ENCODE measurements around the gene FUCA1.

Gene FUCA1

GRCh38 chr1:23799570-23800399 lies 68.3 kb downstream of the FUCA1 start:
- H3K27ac ChIP-seq (ENCODE audit: low read depth, low read length): peak overlapping the region; percentile 96
- H3K9ac ChIP-seq (ENCODE audit: low read length): no peak overlapping the region
- H3K4me1 ChIP-seq (ENCODE audit: insufficient read depth, low read length): peaks cover 18% of the 10 kb centered on the region

DNA sequence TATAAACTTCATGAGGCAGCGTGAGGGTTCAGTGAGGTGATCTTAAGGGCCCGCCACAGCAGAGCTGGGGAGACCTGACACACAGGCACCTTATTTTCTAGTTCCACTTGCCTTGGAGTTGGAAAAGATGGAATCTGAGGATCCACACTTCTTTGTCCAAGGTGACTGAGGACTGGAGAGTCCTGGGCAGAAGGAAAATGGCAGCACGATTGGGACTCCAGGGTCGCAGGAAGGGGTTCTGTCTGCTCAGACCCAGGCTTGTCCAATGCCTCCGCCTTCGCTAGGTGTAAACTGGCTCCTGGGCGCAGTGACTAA lies 68.9 kb downstream of the FUCA1 start:
- Histone ChIP-seq H3K4me3 (ENCODE audit: low read depth in 1 of 2, low read length in 2 of 2) (peak overlapping the region; percentile 73 to 85), H3K4me1 (ENCODE audit: insufficient read depth, low read length) (peaks cover 18% of the 10 kb centered on the region), H3K9me3 (ENCODE audit: low read length) (no peaks in the 10 kb centered on the region), H3K27me3 (ENCODE audit: control insufficient read depth in 1 of 2, insufficient read depth in 2 of 2, low read length in 2 of 2) (no peaks in the 10 kb centered on the region), H3K36me3 (ENCODE audit: insufficient read depth, low read length) (peaks cover 8% of the 10 kb centered on the region), H3K27ac (ENCODE audit: low read depth, low read length) (peak overlapping the region; percentile 3), H3K9ac (ENCODE audit: low read length) (no peak overlapping the region)

More at GRCh38 chr1:23799570-23800399, 68.3 kb downstream of the FUCA1 start:
- Histone ChIP-seq H3K9me3 (ENCODE audit: low read length) (no peaks in the 10 kb centered on the region), H3K27me3 (ENCODE audit: control insufficient read depth in 1 of 2, insufficient read depth in 2 of 2, low read length in 2 of 2) (no peaks in the 10 kb centered on the region), H3K4me3 (ENCODE audit: low read depth in 1 of 2, low read length in 2 of 2) (peak overlapping the region; percentile 73 to 85), H3K36me3 (ENCODE audit: insufficient read depth, low read length) (peaks cover 8% of the 10 kb centered on the region)

DNA sequence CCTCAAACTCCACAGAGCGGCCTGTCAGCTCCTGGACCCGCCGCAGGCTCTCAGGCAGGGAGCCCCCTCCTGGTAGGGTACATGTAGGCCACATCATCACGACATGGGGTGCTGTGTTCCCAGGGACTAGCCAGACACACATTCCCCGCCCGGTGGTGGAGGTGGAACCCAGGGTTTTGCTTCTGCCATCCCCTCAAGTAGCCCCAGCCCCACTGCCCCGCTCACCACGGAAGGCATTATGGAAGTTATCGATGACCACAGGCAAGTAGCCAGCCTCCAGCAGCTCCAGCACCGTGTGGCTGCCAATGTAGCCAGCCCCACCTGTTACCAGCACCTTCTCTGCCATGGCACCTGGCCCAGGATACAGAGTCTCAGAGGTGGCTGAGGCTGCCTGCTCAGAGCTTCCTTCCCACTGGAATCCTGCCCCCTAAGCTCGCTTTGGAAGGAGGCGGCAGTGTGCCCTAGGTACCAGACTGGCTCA lies 69.4 kb downstream of the FUCA1 start:
- Histone ChIP-seq H3K9me3 (ENCODE audit: low read length) (no peaks in the 10 kb centered on the region), H3K27me3 (ENCODE audit: control insufficient read depth in 1 of 2, insufficient read depth in 2 of 2, low read length in 2 of 2) (no peaks in the 10 kb centered on the region), H3K4me1 (ENCODE audit: insufficient read depth, low read length) (peaks cover 18% of the 10 kb centered on the region), H3K4me3 (ENCODE audit: low read depth in 1 of 2, low read length in 2 of 2) (no peak overlapping the region), H3K27ac (ENCODE audit: low read depth, low read length) (no peak overlapping the region), H3K36me3 (ENCODE audit: insufficient read depth, low read length) (peaks cover 8% of the 10 kb centered on the region), H3K9ac (ENCODE audit: low read length) (no peak overlapping the region)

DNA sequence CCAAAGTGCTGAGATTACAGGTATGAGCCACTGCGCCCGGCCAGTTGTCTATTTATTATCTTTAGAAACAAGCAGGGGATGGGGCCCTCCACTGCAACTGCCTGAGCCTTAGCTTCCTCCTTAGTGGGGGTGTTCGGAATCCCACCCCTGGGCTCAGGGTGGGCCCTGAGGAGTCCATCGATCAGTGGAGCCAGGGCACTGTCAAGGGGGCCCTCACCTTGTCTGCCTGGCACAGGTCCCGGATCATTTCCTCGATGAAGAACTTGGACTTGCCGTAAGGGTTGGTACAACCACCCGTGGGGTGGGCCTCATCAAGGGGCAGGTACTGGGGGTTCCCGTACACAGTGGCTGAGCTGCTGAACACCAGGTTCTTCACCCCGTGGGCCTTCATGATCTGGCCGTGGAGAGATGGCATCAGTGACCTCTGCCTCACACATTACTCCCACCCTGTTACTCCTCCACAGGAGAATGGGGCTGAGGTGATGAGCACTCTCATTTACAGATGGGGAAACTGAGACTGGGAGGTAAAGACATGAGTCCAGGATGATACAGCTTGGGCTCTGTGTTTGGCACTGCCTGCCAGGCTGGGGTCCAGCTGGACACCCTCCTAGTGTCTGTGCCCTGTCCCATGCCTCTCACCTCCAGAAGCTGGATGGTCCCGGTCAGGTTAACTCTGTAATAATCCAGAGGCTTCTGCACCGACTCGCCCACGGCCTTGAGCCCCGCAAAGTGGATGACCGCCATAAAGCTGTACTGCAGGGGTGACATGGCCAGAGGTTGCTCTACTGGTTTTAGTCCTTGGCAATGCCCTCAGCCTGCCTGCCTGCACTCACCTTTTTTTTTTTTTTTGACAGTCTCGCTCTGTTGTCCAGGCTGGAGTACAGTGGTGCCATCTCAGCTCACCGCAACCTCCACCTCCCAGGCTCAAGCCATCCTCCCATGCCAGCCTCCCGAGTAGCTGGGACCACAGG lies 70.3 kb downstream of the FUCA1 start:
- Histone ChIP-seq H3K36me3 (ENCODE audit: insufficient read depth, low read length) (peaks cover 12% of the 10 kb centered on the region), H3K4me3 (ENCODE audit: low read depth in 1 of 2, low read length in 2 of 2) (no peak overlapping the region), H3K27ac (ENCODE audit: low read depth, low read length) (no peak overlapping the region), H3K9ac (ENCODE audit: low read length) (no peak overlapping the region), H3K27me3 (ENCODE audit: control insufficient read depth in 1 of 2, insufficient read depth in 2 of 2, low read length in 2 of 2) (no peaks in the 10 kb centered on the region), H3K4me1 (ENCODE audit: insufficient read depth, low read length) (peaks cover 27% of the 10 kb centered on the region), H3K9me3 (ENCODE audit: low read length) (no peaks in the 10 kb centered on the region)

DNA sequence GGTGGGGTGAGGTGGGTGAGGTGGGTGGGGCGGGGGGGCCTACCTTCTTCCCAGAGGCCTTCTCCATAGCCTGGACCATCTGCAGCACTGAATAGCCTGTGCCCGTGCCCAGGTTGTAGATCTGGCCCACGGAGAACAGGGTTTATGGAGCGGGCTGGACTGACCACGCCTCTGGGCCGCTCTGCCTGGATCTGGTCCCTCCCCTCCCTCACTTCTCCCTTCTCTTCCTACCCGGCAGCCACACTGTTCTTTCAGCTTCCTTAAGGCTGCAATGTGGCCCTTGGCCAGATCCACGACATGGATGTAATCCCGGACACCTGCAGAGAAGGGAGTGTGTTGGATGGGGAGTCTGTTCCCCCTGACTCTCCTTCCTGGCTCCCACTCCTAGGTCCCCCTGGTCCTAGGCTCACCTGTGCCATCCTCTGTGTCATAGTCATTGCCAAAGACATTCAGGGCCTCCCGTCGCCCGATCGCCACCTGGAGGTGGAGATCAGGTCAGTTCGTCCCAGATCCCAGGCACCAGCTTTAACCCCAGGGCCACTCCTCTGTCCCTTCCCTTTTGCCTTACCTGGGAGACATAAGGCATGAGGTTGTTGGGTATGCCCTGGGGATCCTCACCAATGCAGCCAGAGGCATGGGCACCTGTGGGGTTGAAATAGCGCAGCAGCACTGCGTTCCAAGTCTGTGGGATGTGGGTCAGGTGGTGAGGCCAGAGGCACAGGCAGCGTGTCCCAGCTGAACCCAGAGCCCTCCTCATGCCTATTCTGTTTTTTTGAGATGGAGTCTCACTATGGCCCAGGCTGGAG lies 71.4 kb downstream of the FUCA1 start:
- Histone ChIP-seq H3K27ac (ENCODE audit: low read depth, low read length) (no peak overlapping the region), H3K4me3 (ENCODE audit: low read depth in 1 of 2, low read length in 2 of 2) (no peak overlapping the region), H3K27me3 (ENCODE audit: control insufficient read depth in 1 of 2, insufficient read depth in 2 of 2, low read length in 2 of 2) (no peaks in the 10 kb centered on the region), H3K9ac (ENCODE audit: low read length) (no peak overlapping the region), H3K36me3 (ENCODE audit: insufficient read depth, low read length) (peaks cover 12% of the 10 kb centered on the region), H3K4me1 (ENCODE audit: insufficient read depth, low read length) (peaks cover 35% of the 10 kb centered on the region), H3K9me3 (ENCODE audit: low read length) (no peaks in the 10 kb centered on the region)

GRCh38 chr1:23795676-23796465 lies 72.2 kb downstream of the FUCA1 start:
- Histone ChIP-seq H3K27ac (ENCODE audit: low read depth, low read length) (no peak overlapping the region), H3K27me3 (ENCODE audit: control insufficient read depth in 1 of 2, insufficient read depth in 2 of 2, low read length in 2 of 2) (no peaks in the 10 kb centered on the region), H3K4me3 (ENCODE audit: low read depth in 1 of 2, low read length in 2 of 2) (no peak overlapping the region), H3K36me3 (ENCODE audit: insufficient read depth, low read length) (peaks cover 12% of the 10 kb centered on the region), H3K9ac (ENCODE audit: low read length) (no peak overlapping the region), H3K9me3 (ENCODE audit: low read length) (no peaks in the 10 kb centered on the region), H3K4me1 (ENCODE audit: insufficient read depth, low read length) (peaks cover 31% of the 10 kb centered on the region)

Data from muscle layer of colon (tissue), 2 donors.